WTC11 (cell line): ENCODE measurements around the gene SLC16A9. TPM values are rescaled to one million over a fixed set of nuclear protein-coding genes. Genes with fewer than 3 reads are reported as not detected.

ENCODE experiments used
- ATAC-seq: fragments of 200-7000 bp; cut with Tn5 transposase; 2 replicates; pipeline ENCODE4 v1.10.0; 2021; ENCODE audit warnings: mild to moderate bottlenecking, moderate library complexity
- CTCF ChIA-PET: fragments of 300-600 bp; sonication (Branson Sonifier 250); formaldehyde crosslinking; loops from one replicate; lab custom pipeline; 2021; ENCODE audit warnings: antibody characterized with exemption; lab: Charles Lee
- POLR2A ChIA-PET: fragments of 350-600 bp; sonication (Branson Sonifier 250); formaldehyde crosslinking; loops from one replicate; lab custom pipeline; 2021; ENCODE audit warnings: antibody characterized with exemption; lab: Charles Lee
- DNase-seq: peaks from one replicate; pipeline ENCODE4 v3.0.0; 2021; ENCODE audit warnings: low spot score
- H3K27ac Mint-ChIP-seq: 2 replicates; pipeline ENCODE4 v1.8.0; 2021; ENCODE audit warnings: mixed read lengths
- H3K27me3 Mint-ChIP-seq: 2 replicates; pipeline ENCODE4 v1.8.0; 2021; ENCODE audit warnings: low read depth, mild to moderate bottlenecking, moderate library complexity, mixed read lengths
- H3K36me3 Mint-ChIP-seq: 2 replicates; pipeline ENCODE4 v1.8.0; 2021; ENCODE audit warnings: mixed read lengths
- H3K4me1 Mint-ChIP-seq: 2 replicates; pipeline ENCODE4 v1.8.0; 2022; ENCODE audit warnings: mixed read lengths
- H3K4me3 Mint-ChIP-seq: 2 replicates; pipeline ENCODE4 v1.8.0; 2021; ENCODE audit warnings: mild to moderate bottlenecking, moderate library complexity, mixed read lengths
- H3K9me3 Mint-ChIP-seq: 2 replicates; pipeline ENCODE4 v1.8.0; 2021; ENCODE audit warnings: mixed read lengths
- ERG ChIP-seq: fragments of 250-450 bp; sonication (Bioruptor Pico); IDR thresholded peaks from 2 replicates; pipeline ENCODE4 v1.8.0; 2021; ENCODE audit warnings: mild to moderate bottlenecking
- ETV6 ChIP-seq: sonication (generic); formaldehyde crosslinking; IDR thresholded peaks from 2 replicates; pipeline ENCODE4 v1.8.1; 2022; ENCODE audit warnings: mild to moderate bottlenecking, missing genetic modification reagents
- HMGA2 ChIP-seq: fragments of 250-450 bp; sonication (Bioruptor Pico); IDR thresholded peaks from 2 replicates; pipeline ENCODE4 v1.4.0; 2021; ENCODE audit warnings: mild to moderate bottlenecking, moderate library complexity
- JAZF1 ChIP-seq: fragments of 250-450 bp; sonication (Bioruptor Pico); IDR thresholded peaks from 2 replicates; pipeline ENCODE4 v1.9.0; 2021; ENCODE audit warnings: moderate library complexity, mild to moderate bottlenecking, inconsistent platforms
- MLX ChIP-seq: sonication (generic); formaldehyde crosslinking; IDR thresholded peaks from 2 replicates; pipeline ENCODE4 v1.8.1; 2023; ENCODE audit warnings: mild to moderate bottlenecking, missing genetic modification reagents, moderate library complexity
- NFATC4 ChIP-seq: fragments of 250-450 bp; sonication (Bioruptor Pico); IDR thresholded peaks from 2 replicates; pipeline ENCODE4 v1.9.0; 2021; ENCODE audit warnings: mild to moderate bottlenecking
- NFYB ChIP-seq: sonication (generic); formaldehyde crosslinking; conservative IDR thresholded peaks from 2 replicates; pipeline ENCODE4 v1.8.0; 2022; ENCODE audit warnings: low read depth, missing genetic modification reagents
- OVOL2 ChIP-seq: fragments of 250-450 bp; sonication (Bioruptor Pico); IDR thresholded peaks from 2 replicates; pipeline ENCODE4 v1.9.0; 2021; ENCODE audit warnings: mild to moderate bottlenecking, borderline replicate concordance
- SOX15 ChIP-seq: fragments of 250-450 bp; sonication (Bioruptor Pico); IDR thresholded peaks from 2 replicates; pipeline ENCODE4 v1.9.0; 2021; ENCODE audit warnings: mild to moderate bottlenecking
- ZNF138 ChIP-seq: sonication (generic); formaldehyde crosslinking; conservative IDR thresholded peaks from 2 replicates; pipeline ENCODE4 v1.8.1; 2022; ENCODE audit warnings: mild to moderate bottlenecking, moderate library complexity, missing genetic modification reagents
- ZNF263 ChIP-seq: sonication (generic); formaldehyde crosslinking; IDR thresholded peaks from 2 replicates; pipeline ENCODE4 v1.8.1; 2022; ENCODE audit warnings: low read depth, mild to moderate bottlenecking, moderate library complexity, missing genetic modification reagents
- ZNF317 ChIP-seq: sonication (generic); formaldehyde crosslinking; IDR thresholded peaks from 2 replicates; pipeline ENCODE4 v1.8.1; 2023; ENCODE audit warnings: low read depth, mild to moderate bottlenecking, moderate library complexity, missing genetic modification reagents, borderline replicate concordance
- ZSCAN18 ChIP-seq: fragments of 250-450 bp; sonication (Bioruptor Pico); IDR thresholded peaks from 2 replicates; pipeline ENCODE4 v2.1.2; 2022; ENCODE audit warnings: mild to moderate bottlenecking, moderate library complexity
- total RNA-seq: library from RNA; stranded (reverse); gene quantifications from 3 replicates; pipeline ENCODE4 v1.2.3, GENCODE V29; 2021
- TF ChIP-seq, protein P1 (sequence below): sonication (generic); formaldehyde crosslinking; IDR thresholded peaks from 2 replicates; pipeline ENCODE4 v1.8.1; 2022; ENCODE audit warnings: low read depth, missing genetic modification reagents, borderline replicate concordance
- TF ChIP-seq, protein P2 (sequence below): sonication (generic); formaldehyde crosslinking; IDR thresholded peaks from 2 replicates; pipeline ENCODE4 v1.8.0; 2022; ENCODE audit warnings: mild to moderate bottlenecking, missing genetic modification reagents
- TF ChIP-seq, protein P3 (sequence below): sonication (generic); formaldehyde crosslinking; IDR thresholded peaks from 2 replicates; pipeline ENCODE4 v1.8.0; 2023; ENCODE audit warnings: missing genetic modification reagents, mild to moderate bottlenecking, borderline replicate concordance
- TF ChIP-seq, protein P4 (sequence below): sonication (generic); formaldehyde crosslinking; IDR thresholded peaks from 2 replicates; pipeline ENCODE4 v1.8.0; 2022; ENCODE audit warnings: mild to moderate bottlenecking, missing genetic modification reagents

SLC16A9 gene
- total RNA-seq, 1 experiment from 2014 or later = 4.0 TPM

GRCh38 chr10:59741048-59741447, 31.4 kb upstream of the SLC16A9 start:
- POLR2A ChIA-PET = no interaction called here

DNA sequence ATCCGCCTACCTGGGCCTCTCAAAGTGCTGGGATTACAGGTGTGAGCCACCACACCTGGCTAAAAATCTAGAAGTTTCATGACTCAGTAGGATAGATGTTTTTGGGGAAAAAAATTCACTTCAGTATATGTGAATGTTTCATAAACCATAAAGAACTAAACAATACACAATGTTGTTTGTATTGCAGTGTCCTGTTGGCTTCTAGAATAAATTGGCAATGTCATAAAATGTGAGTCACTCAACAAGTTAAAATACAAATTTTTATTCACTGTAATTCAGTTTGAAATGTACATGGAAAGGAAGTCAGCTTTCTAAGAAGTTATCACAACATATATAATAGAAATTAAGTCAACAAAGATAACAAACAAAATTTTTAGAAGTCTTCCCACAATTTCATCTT, 27.1 kb upstream of the SLC16A9 start:
- H3K27me3 Mint-ChIP-seq = no peaks in the 10 kb centered on the region; the same call in 1 of the 2 replicates
- POLR2A ChIA-PET = no interaction called here
- H3K27ac Mint-ChIP-seq = no peak overlapping the region
- 0 out of 2 replicates have a peak, but pooled peaks cover 2% of the 10 kb centered on the region for H3K36me3 Mint-ChIP-seq
- CTCF ChIA-PET = no interaction called here
- no peak overlapping the region for H3K4me3 Mint-ChIP-seq
- TF ChIP-seq, protein P1, sequence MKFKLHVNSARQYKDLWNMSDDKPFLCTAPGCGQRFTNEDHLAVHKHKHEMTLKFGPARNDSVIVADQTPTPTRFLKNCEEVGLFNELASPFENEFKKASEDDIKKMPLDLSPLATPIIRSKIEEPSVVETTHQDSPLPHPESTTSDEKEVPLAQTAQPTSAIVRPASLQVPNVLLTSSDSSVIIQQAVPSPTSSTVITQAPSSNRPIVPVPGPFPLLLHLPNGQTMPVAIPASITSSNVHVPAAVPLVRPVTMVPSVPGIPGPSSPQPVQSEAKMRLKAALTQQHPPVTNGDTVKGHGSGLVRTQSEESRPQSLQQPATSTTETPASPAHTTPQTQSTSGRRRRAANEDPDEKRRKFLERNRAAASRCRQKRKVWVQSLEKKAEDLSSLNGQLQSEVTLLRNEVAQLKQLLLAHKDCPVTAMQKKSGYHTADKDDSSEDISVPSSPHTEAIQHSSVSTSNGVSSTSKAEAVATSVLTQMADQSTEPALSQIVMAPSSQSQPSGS = no peak
- TF ChIP-seq, protein P2, sequence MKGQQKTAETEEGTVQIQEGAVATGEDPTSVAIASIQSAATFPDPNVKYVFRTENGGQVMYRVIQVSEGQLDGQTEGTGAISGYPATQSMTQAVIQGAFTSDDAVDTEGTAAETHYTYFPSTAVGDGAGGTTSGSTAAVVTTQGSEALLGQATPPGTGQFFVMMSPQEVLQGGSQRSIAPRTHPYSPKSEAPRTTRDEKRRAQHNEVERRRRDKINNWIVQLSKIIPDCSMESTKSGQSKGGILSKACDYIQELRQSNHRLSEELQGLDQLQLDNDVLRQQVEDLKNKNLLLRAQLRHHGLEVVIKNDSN (CRISPR knock-in tag) = no peak
- TF ChIP-seq, protein P3, sequence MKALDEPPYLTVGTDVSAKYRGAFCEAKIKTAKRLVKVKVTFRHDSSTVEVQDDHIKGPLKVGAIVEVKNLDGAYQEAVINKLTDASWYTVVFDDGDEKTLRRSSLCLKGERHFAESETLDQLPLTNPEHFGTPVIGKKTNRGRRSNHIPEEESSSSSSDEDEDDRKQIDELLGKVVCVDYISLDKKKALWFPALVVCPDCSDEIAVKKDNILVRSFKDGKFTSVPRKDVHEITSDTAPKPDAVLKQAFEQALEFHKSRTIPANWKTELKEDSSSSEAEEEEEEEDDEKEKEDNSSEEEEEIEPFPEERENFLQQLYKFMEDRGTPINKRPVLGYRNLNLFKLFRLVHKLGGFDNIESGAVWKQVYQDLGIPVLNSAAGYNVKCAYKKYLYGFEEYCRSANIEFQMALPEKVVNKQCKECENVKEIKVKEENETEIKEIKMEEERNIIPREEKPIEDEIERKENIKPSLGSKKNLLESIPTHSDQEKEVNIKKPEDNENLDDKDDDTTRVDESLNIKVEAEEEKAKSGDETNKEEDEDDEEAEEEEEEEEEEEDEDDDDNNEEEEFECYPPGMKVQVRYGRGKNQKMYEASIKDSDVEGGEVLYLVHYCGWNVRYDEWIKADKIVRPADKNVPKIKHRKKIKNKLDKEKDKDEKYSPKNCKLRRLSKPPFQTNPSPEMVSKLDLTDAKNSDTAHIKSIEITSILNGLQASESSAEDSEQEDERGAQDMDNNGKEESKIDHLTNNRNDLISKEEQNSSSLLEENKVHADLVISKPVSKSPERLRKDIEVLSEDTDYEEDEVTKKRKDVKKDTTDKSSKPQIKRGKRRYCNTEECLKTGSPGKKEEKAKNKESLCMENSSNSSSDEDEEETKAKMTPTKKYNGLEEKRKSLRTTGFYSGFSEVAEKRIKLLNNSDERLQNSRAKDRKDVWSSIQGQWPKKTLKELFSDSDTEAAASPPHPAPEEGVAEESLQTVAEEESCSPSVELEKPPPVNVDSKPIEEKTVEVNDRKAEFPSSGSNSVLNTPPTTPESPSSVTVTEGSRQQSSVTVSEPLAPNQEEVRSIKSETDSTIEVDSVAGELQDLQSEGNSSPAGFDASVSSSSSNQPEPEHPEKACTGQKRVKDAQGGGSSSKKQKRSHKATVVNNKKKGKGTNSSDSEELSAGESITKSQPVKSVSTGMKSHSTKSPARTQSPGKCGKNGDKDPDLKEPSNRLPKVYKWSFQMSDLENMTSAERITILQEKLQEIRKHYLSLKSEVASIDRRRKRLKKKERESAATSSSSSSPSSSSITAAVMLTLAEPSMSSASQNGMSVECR (CRISPR knock-in tag) = no peak
- TF ChIP-seq ERG (CRISPR knock-in tag) (no peak), NFATC4 (no peak), MLX (no peak), JAZF1 (CRISPR knock-in tag) (no peak), ZSCAN18 (CRISPR knock-in tag) (no peak), OVOL2 (CRISPR knock-in tag) (no peak)
- TF ChIP-seq, protein P4, sequence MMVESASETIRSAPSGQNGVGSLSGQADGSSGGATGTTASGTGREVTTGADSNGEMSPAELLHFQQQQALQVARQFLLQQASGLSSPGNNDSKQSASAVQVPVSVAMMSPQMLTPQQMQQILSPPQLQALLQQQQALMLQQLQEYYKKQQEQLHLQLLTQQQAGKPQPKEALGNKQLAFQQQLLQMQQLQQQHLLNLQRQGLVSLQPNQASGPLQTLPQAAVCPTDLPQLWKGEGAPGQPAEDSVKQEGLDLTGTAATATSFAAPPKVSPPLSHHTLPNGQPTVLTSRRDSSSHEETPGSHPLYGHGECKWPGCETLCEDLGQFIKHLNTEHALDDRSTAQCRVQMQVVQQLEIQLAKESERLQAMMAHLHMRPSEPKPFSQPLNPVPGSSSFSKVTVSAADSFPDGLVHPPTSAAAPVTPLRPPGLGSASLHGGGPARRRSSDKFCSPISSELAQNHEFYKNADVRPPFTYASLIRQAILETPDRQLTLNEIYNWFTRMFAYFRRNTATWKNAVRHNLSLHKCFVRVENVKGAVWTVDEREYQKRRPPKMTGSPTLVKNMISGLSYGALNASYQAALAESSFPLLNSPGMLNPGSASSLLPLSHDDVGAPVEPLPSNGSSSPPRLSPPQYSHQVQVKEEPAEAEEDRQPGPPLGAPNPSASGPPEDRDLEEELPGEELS = no peak
- TF ChIP-seq, all 79 proteins: peak for 0
- ATAC-seq (no peak), DNase-seq (no peak)
- Mint-ChIP-seq H3K4me1 (peaks cover 4% of the 10 kb centered on the region), H3K9me3 (peaks cover 14% of the 10 kb centered on the region)

More at GRCh38 chr10:59741048-59741447, 31.4 kb upstream of the SLC16A9 start:
- H3K4me1 Mint-ChIP-seq = no peaks in the 10 kb centered on the region
- TF ChIP-seq SOX15 (CRISPR knock-in tag) = no peak
- TF ChIP-seq HMGA2 = peak; percentile 38; the same call in 1 of the 2 replicates
- TF ChIP-seq NFATC4 = no peak
- TF ChIP-seq ZNF317 (CRISPR knock-in tag) = no peak
- no peak for TF ChIP-seq ZNF263 (CRISPR knock-in tag)
- TF ChIP-seq ZNF138 = no peak
- TF ChIP-seq ETV6 (CRISPR knock-in tag) = no peak
- no peak for TF ChIP-seq NFYB (CRISPR knock-in tag)
- H3K36me3 Mint-ChIP-seq = peaks cover 16% of the 10 kb centered on the region
- ATAC-seq (no peak), DNase-seq (no peak)
- H3K9me3 Mint-ChIP-seq = peaks cover 19% of the 10 kb centered on the region
- H3K27me3 Mint-ChIP-seq = no peaks in the 10 kb centered on the region; the same call in 1 of the 2 replicates
- no peak overlapping the region for H3K4me3 Mint-ChIP-seq
- no peak overlapping the region for H3K27ac Mint-ChIP-seq
- CTCF ChIA-PET = interaction anchor here (1.2 to 1.6 kb wide), 3 partner anchors 32 to 90 kb away, joined by 3 to 5 read pairs (median 3); partner anchors contain the start of gene SLC16A9
